Naive thymus-derived CD8-positive, alpha-beta T cell (primary cell): ENCODE results near the gene ZNF160. TPM values are rescaled to one million over a fixed set of nuclear protein-coding genes. Genes with fewer than 3 reads are reported as not detected.
"Not testable (repeated sequence)": the region's sequence is repeated elsewhere in the genome, so short reads cannot be mapped to it uniquely, and the experiment has no call there.

Experiments used
- ATAC-seq, 2 donors: fragments of 150-1000 bp; cut with Tn5 transposase in 1 of 2; sonication (Bioruptor Pico), chemical (Tn5 transposase) in 1 of 2; 1 replicate in 1 of 2; 2 replicates in 1 of 2; pipeline ENCODE4 v1.10.0; 2021; ENCODE audit warnings: mild to moderate bottlenecking in 2 of 2, moderate library complexity in 2 of 2
- POLR2A ChIA-PET: fragments of 350-600 bp; sonication (Branson Sonifier 250); formaldehyde crosslinking; loops from one replicate; lab custom pipeline; 2021; ENCODE audit warnings: antibody characterized with exemption; lab: Charles Lee
- DNase-seq, 10 donors: peaks; one replicate each; pipeline versions ENCODE4 v3.0.0 to v3.0.0-alpha.2; 2020 to 2022
- H3K27ac Mint-ChIP-seq, 10 donors: one replicate each; pipeline ENCODE4 v1.8.0; 2020 to 2022; ENCODE audit warnings: mild to moderate bottlenecking in 10 of 10, mixed read lengths in 10 of 10, moderate library complexity in 4 of 10, inconsistent platforms in 1 of 10
- H3K27me3 Mint-ChIP-seq, 5 donors: one replicate each; pipeline ENCODE4 v1.8.0; 2021 to 2022; ENCODE audit warnings: mixed read lengths in 5 of 5
- H3K36me3 Mint-ChIP-seq, 3 donors: one replicate each; pipeline ENCODE4 v1.8.0; 2020 to 2022; ENCODE audit warnings: mixed read lengths in 3 of 3, mild to moderate bottlenecking in 2 of 3, inconsistent platforms in 1 of 3
- H3K4me1 Mint-ChIP-seq, 4 donors: one replicate each; pipeline ENCODE4 v1.8.0; 2021 to 2022; ENCODE audit warnings: mixed read lengths in 4 of 4
- H3K4me3 Mint-ChIP-seq, 10 donors: one replicate each; pipeline ENCODE4 v1.8.0; 2020 to 2022; ENCODE audit warnings: mild to moderate bottlenecking in 10 of 10, mixed read lengths in 10 of 10, moderate library complexity in 6 of 10, inconsistent platforms in 1 of 10
- H3K9me3 Mint-ChIP-seq, 9 donors: one replicate each; pipeline ENCODE4 v1.8.0; 2020 to 2022; ENCODE audit warnings: mixed read lengths in 9 of 9, mild to moderate bottlenecking in 3 of 9, inconsistent platforms in 1 of 9, moderate library complexity in 1 of 9
- polyA plus RNA-seq, 3 donors: library from polyadenylated mRNA; unstranded; fragments of 300-500 nt; fragmentation: Illumina TruSeq; gene quantifications; one replicate each; pipeline ENCODE4 v1.2.3, GENCODE V29; 2021
- total RNA-seq, 8 experiments: library from RNA in 2 of 8; stranded (reverse) in 2 of 8; gene quantifications; one replicate each; pipeline ENCODE4 v1.2.3 and lab custom pipeline; 2021 to 2026

The ZNF160 gene
- 10 to 100 TPM; 74.0 to 87.3 TPM for total RNA-seq
- 10 to 100 TPM; 18.0 to 29.1 (median 19.1) TPM for polyA plus RNA-seq
- 33.4 to 95.2 (median 79.8) reads per million in 6 experiments for total RNA-seq (lab: John Stamatoyannopoulos, UW)

- Mint-ChIP-seq H3K36me3 (peaks cover 20 to 37% (median 24%) of the 10 kb centered on the region in 3 donors), H3K4me3 (peak within 1 kb of the TSS; percentile 88 to 97 (median 94)), H3K9me3 (peaks cover 0 to 55% (median 20%) of the 10 kb centered on the region in 9 donors), H3K27me3 (peaks cover 0 to 2% (median 0%) of the 10 kb centered on the region in 5 donors), H3K4me1 (peaks cover 18 to 40% (median 34%) of the 10 kb centered on the region in 4 donors), H3K27ac (peak within 1 kb of the TSS; percentile 92 to 98 (median 97))
- peak; percentile 90 to 91 for ATAC-seq
- POLR2A ChIA-PET: interaction anchor here (0.6 to 1.4 kb wide), 5 partner anchors 17 to 1012 kb away, joined by 3 to 5 read pairs (median 3); partner anchors contain the start of genes PRPF31 and TFPT
- peak; percentile 97 to 99 (median 98) for DNase-seq
Observed at GRCh38 chr19:53103234-53104203, at the start of gene ZNF160. Gene ZNF160 (minus strand): TSS chr19:53103422. CDS start chr19:53086276, 17,146 bp downstream.

DNA sequence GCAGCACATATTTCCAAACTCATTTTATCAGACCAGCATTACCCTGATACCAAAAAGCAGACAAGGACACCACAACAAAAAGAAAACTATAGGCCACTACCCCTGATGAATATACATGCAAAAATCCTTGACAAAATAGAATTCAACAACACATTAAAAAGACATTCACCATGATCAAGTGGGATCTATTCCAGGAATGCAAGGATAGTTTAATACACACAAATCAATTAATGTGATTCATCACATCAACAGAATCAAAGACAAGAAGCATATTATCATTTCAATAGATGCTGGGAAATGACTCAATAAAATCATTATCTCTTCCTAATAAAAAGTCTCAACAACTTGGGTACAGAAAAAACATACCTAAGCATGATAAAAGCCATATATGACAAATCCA, 44.4 kb upstream of the ZNF160 start:
- DNase-seq (no peak), ATAC-seq (no peak)
- peaks cover 10 to 93% (median 45%) of the 10 kb centered on the region in 9 donors for H3K9me3 Mint-ChIP-seq
- H3K4me1 Mint-ChIP-seq: no peaks in the 10 kb centered on the region
- no peak overlapping the region for H3K27ac Mint-ChIP-seq
- POLR2A ChIA-PET: no interaction called here
- peaks cover 61 to 88% (median 88%) of the 10 kb centered on the region in 3 donors for H3K36me3 Mint-ChIP-seq
- no peaks in the 10 kb centered on the region for H3K27me3 Mint-ChIP-seq
- H3K4me3 Mint-ChIP-seq: peak overlapping the region in 1 of 10 donors; percentile 6

GRCh38 chr19:53140351-53140750, 37.1 kb upstream of the ZNF160 start:
- POLR2A ChIA-PET: no interaction called here
- Mint-ChIP-seq H3K27ac (no peak overlapping the region), H3K36me3 (peaks cover 32 to 72% (median 65%) of the 10 kb centered on the region in 3 donors), H3K4me3 (no peak overlapping the region), H3K9me3 (peaks cover 12 to 93% (median 62%) of the 10 kb centered on the region in 9 donors), H3K27me3 (no peaks in the 10 kb centered on the region), H3K4me1 (no peaks in the 10 kb centered on the region)
- ATAC-seq (no peak), DNase-seq (no peak)

- peaks cover 0 to 55% (median 47%) of the 10 kb centered on the region in 3 donors for H3K36me3 Mint-ChIP-seq
- DNase-seq: no peak
Observed at GRCh38 chr19:53136432-53136831, 33.2 kb upstream of the ZNF160 start.

DNA sequence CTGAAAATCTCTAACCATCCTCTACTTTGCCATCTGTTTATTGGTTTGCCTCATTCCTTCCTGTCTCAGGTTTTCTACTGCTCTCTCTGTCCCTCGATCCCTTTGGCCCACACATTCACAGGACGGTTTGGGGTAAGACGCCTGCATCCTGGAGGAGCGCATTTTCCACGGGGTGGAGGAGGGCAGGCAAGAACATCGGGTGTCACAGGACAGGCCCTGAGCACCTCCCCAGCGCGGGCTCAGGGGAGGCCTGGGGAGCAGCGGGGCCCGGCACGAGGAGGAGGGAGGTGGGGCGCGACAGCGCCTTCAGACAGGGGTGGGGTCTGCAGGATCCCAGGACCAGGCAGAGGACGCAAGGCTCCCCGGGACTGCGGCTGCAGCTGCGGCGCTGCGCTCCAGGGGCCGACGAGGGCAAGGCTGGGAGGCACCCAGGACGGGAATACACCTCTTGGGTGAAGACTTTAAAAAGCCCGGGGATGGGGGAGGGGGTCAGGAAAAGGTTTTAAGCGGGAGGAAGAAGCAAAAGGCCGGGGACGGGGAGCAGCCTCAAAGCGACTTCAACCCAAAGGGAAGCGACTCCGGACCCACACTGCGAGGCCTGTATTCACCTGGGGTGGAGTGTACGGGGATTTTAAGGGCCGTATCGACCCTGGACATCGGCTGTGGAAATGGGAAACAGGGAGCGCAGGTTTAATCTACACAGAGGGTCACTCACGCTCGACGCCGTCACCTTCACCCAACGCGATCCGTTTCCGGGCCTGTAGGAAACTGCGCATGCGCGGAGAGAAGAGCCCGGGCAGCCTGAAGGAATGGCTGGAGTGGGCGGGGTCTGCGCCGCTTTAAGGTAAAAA, 29.1 kb upstream of the ZNF160 start, which contains the start of gene ZNF415:
Gene ZNF415, minus strand, starts transcription at position 770 of the 851 bp plus-strand sequence. CDS start 10,234 bp downstream, outside the sequence.
- Mint-ChIP-seq H3K4me3 (peak within 1 kb of the TSS; percentile 43 to 90 (median 80)), H3K27ac (peak within 1 kb of the TSS in 7 of 10 donors; percentile 25 to 91 (median 55)), H3K9me3 (peaks cover 8 to 92% (median 43%) of the 10 kb centered on the region in 9 donors), H3K4me1 (peaks cover 9 to 17% (median 11%) of the 10 kb centered on the region in 4 donors), H3K36me3 (peaks cover 0 to 50% (median 45%) of the 10 kb centered on the region in 3 donors), H3K27me3 (peaks cover 0 to 16% (median 6%) of the 10 kb centered on the region in 5 donors)
- POLR2A ChIA-PET: no interaction called here
- ATAC-seq (peak in 1 of 2 donors; percentile 80), DNase-seq (peak in 7 of 10 donors; percentile 4 to 84 (median 24))

More at GRCh38 chr19:53136432-53136831, 33.2 kb upstream of the ZNF160 start:
- H3K27ac Mint-ChIP-seq: no peak overlapping the region
- no peak overlapping the region for H3K4me3 Mint-ChIP-seq
- peaks cover 8 to 95% (median 55%) of the 10 kb centered on the region in 9 donors for H3K9me3 Mint-ChIP-seq
- ATAC-seq: no peak
- H3K27me3 Mint-ChIP-seq: peaks cover 0 to 7% (median 5%) of the 10 kb centered on the region in 5 donors
- POLR2A ChIA-PET: no interaction called here
- H3K4me1 Mint-ChIP-seq: peaks cover 8 to 12% (median 9%) of the 10 kb centered on the region in 4 donors

- Mint-ChIP-seq H3K9me3 (peaks cover 8 to 89% (median 39%) of the 10 kb centered on the region in 9 donors), H3K4me1 (peaks cover 9 to 17% (median 11%) of the 10 kb centered on the region in 4 donors), H3K27me3 (peaks cover 0 to 16% (median 6%) of the 10 kb centered on the region in 5 donors), H3K27ac (peak overlapping the region in 5 of 10 donors; percentile 53 to 91 (median 88)), H3K36me3 (peaks cover 3 to 45% (median 43%) of the 10 kb centered on the region in 3 donors), H3K4me3 (peak overlapping the region; percentile 43 to 90 (median 80))
- POLR2A ChIA-PET: no interaction called here
- no peak for DNase-seq
- no peak for ATAC-seq
Observed at GRCh38 chr19:53131727-53132126, 28.5 kb upstream of the ZNF160 start.

- H3K4me1 Mint-ChIP-seq: peaks cover 9 to 17% (median 11%) of the 10 kb centered on the region in 4 donors
- peaks cover 0 to 16% (median 6%) of the 10 kb centered on the region in 5 donors for H3K27me3 Mint-ChIP-seq
- H3K9me3 Mint-ChIP-seq: peaks cover 5 to 84% (median 33%) of the 10 kb centered on the region in 9 donors
- H3K27ac Mint-ChIP-seq: peak overlapping the region in 1 of 10 donors; percentile 83
- H3K4me3 Mint-ChIP-seq: peak overlapping the region in 8 of 10 donors; percentile 69 to 90 (median 81)
- no peak for DNase-seq
- ATAC-seq: no peak
- POLR2A ChIA-PET: no interaction called here
- H3K36me3 Mint-ChIP-seq: peaks cover 3 to 42% (median 38%) of the 10 kb centered on the region in 3 donors
Observed at GRCh38 chr19:53131085-53131590, 27.9 kb upstream of the ZNF160 start.

DNA sequence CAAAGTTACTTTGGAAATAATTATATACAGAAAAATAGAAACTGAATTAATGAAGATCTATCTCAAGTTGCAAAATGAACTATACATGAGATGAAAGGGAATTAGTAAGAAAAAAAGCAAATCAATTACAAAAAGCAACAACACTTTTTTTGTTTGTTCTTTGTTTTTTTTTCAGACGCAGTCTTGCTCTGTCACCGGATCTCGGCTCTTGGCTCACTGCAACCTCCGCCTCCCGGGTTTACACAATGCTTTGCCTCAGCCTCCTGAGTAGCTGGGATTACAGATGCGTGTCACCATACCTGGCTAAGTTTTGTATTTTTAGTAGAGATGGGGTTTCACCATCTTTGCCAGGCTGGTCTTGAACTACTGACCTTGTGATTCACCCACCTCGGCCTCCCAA, 27.3 kb upstream of the ZNF160 start:
- ATAC-seq (no peak), DNase-seq (no peak)
- POLR2A ChIA-PET: no interaction called here
- H3K4me1 Mint-ChIP-seq: peaks cover 9 to 17% (median 11%) of the 10 kb centered on the region in 4 donors
- H3K27me3 Mint-ChIP-seq: peaks cover 0 to 18% (median 6%) of the 10 kb centered on the region in 5 donors
- peak overlapping the region in 1 of 10 donors; percentile 18 for H3K4me3 Mint-ChIP-seq
- H3K36me3 Mint-ChIP-seq: peaks cover 3 to 41% (median 32%) of the 10 kb centered on the region in 3 donors
- peaks cover 0 to 81% (median 33%) of the 10 kb centered on the region in 9 donors for H3K9me3 Mint-ChIP-seq
- H3K27ac Mint-ChIP-seq: no peak overlapping the region

DNA sequence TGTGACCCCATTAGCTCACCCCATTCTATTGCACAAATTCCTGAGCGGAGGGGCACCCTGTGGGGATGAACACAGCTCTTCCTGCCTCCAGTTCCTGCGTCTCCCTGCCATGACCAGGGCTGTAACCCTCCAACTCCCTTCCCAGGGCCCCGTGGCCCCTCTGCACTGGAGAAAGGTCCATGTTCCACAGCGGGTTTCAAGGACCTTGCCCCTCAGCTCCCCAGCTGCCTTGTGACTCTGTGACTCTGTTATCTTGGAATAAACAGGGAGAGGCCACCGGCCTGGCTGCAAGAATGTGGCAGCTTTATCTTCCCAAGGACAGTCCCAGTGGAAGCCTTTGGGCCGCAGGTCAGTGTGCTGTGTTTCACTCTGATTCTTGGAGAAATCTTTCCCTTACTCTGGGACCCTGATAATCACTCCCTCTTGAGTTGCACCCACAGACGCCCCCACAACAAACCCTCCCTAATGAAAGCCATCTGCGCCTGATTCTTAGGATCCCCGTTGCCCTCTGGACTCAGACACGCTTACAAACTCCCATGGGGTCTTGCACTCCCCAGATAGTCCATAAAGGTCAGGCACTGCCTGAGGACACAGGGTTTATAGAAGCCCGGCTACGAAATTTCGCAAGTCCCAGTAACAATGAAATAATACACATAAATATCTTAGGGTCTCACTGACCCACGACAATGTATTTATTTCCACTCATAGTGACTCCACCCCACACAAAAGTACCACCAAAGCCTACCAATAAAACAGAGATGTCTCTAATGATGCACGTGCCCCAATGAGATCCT, 23.7 kb upstream of the ZNF160 start:
- H3K27me3 Mint-ChIP-seq: peaks cover 2 to 17% (median 8%) of the 10 kb centered on the region in 5 donors
- H3K27ac Mint-ChIP-seq, DNase-seq, H3K4me3 Mint-ChIP-seq, ATAC-seq, H3K4me1 Mint-ChIP-seq, POLR2A ChIA-PET: not testable (repeated sequence)
- H3K9me3 Mint-ChIP-seq: peaks cover 0 to 82% (median 39%) of the 10 kb centered on the region in 9 donors
- peaks cover 10 to 48% (median 39%) of the 10 kb centered on the region in 3 donors for H3K36me3 Mint-ChIP-seq

GRCh38 chr19:53123400-53123799, 20.2 kb upstream of the ZNF160 start:
- DNase-seq (no peak), ATAC-seq (no peak)
- H3K4me3 Mint-ChIP-seq: peak overlapping the region in 2 of 10 donors; percentile 19 to 24
- POLR2A ChIA-PET: no interaction called here
- H3K27ac Mint-ChIP-seq: no peak overlapping the region
- peaks cover 0 to 3% (median 0%) of the 10 kb centered on the region in 4 donors for H3K4me1 Mint-ChIP-seq
- H3K36me3 Mint-ChIP-seq: peaks cover 10 to 41% (median 31%) of the 10 kb centered on the region in 3 donors
- H3K27me3 Mint-ChIP-seq: peaks cover 0 to 8% (median 5%) of the 10 kb centered on the region in 5 donors
- peaks cover 2 to 80% (median 36%) of the 10 kb centered on the region in 9 donors for H3K9me3 Mint-ChIP-seq

GRCh38 chr19:53112286-53112685, 9.1 kb upstream of the ZNF160 start:
- POLR2A ChIA-PET: no interaction called here
- Mint-ChIP-seq H3K9me3 (peaks cover 26 to 84% (median 63%) of the 10 kb centered on the region in 9 donors), H3K27me3 (peaks cover 0 to 2% (median 0%) of the 10 kb centered on the region in 5 donors), H3K36me3 (peaks cover 12 to 73% (median 60%) of the 10 kb centered on the region in 3 donors), H3K4me1 (no peaks in the 10 kb centered on the region), H3K4me3 (no peak overlapping the region), H3K27ac (peak overlapping the region in 1 of 10 donors; percentile 21)
- no peak for ATAC-seq
- no peak for DNase-seq
